ENCODE results near the gene EEFSEC.

- TF ChIP-seq POLR2AphosphoS5 (IDR thresholded peaks at IDR 0.05; ENCODE audit: low read depth, low read length): no peak
- TF ChIP-seq POLR2A (IDR thresholded peaks at IDR 0.05; ENCODE audit: low read depth, low read length): no peak
- no peak for TF ChIP-seq TAF1 (IDR thresholded peaks at IDR 0.05; ENCODE audit: borderline replicate concordance, low read depth, low read length)
These were observed 137.2 kb downstream of the EEFSEC start for GRCh38 chr3:128290484-128290883.

All from GM12892 (cell line).